WI38 (cell line): ENCODE measurements around the gene DNASE1.

Experiments used
- H3K4me3 ChIP-seq: 2 replicates; pipeline ENCODE4 v1.5.1; 2011; ENCODE audit warnings: low read depth, mild to moderate bottlenecking, control low read depth, low read length
- TF ChIP-seq, protein P1 (sequence below): IDR thresholded peaks from 2 replicates; pipeline ENCODE4 v1.5.1; 2012; ENCODE audit warnings: low read depth, mild to moderate bottlenecking, control low read depth, low read length

Gene DNASE1

DNA sequence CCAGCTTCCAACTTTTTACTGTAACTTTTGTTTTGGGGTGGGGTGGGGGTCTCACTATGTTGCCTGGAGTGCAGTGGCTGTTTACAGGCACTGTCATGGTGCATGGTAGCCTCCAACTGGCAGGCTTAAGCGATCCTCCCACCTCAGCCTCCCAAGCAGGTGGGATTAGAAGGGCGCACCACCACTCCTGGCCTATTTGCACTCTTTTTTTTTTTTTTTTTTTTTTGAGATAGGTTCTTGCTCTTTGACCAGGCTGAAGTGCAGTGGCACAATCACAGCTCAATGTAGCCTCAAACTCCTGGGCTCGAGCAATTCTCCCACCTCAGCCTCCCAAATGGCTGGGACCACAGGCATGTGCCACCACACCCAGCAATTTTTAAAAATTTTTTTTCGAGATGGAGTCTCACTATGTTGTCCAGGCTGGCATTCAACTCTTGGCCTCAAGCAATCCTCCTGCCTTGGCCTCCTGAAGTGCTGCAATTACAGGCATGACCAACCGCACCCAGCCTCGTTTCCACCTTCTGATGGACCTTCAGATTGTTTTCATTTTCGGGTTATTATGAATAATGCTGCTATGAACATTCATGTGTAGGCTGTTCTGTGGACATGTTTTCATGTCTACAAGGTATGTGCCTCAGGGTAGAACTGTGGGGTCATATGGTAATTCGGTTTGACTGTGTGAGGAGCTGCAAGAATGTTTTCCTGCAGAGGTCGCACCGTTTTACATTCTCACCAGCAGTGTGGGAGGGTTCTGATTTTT is 51.9 kb downstream of the DNASE1 start:
- no peak overlapping the region for H3K4me3 ChIP-seq
- TF ChIP-seq, protein P1, sequence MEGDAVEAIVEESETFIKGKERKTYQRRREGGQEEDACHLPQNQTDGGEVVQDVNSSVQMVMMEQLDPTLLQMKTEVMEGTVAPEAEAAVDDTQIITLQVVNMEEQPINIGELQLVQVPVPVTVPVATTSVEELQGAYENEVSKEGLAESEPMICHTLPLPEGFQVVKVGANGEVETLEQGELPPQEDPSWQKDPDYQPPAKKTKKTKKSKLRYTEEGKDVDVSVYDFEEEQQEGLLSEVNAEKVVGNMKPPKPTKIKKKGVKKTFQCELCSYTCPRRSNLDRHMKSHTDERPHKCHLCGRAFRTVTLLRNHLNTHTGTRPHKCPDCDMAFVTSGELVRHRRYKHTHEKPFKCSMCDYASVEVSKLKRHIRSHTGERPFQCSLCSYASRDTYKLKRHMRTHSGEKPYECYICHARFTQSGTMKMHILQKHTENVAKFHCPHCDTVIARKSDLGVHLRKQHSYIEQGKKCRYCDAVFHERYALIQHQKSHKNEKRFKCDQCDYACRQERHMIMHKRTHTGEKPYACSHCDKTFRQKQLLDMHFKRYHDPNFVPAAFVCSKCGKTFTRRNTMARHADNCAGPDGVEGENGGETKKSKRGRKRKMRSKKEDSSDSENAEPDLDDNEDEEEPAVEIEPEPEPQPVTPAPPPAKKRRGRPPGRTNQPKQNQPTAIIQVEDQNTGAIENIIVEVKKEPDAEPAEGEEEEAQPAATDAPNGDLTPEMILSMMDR: no peak
